ENCODE data around the gene TTC24. TPM values are rescaled to one million over a fixed set of nuclear protein-coding genes. Genes with fewer than 3 reads are reported as not detected.
"Not testable (repeated sequence)": the region's sequence is repeated elsewhere in the genome, so short reads cannot be mapped to it uniquely, and the experiment has no call there.

TTC24 gene
- total RNA-seq, 1 experiment from 2014 or later: not detected

GRCh38 chr1:156601122-156601830 lies 21.8 kb downstream of the TTC24 start, which contains the start of gene GPATCH4:
GPATCH4 (minus strand) TSS chr1:156601479.
- H3K36me3 Mint-ChIP-seq (ENCODE audit: insufficient read depth, unreplicated experiment): peaks cover 35% of the 10 kb centered on the region
- peaks cover 8% of the 10 kb centered on the region for H3K4me1 Mint-ChIP-seq (ENCODE audit: low read depth, unreplicated experiment)
- CTCF ChIA-PET: interaction anchor here (0.6 to 1.5 kb wide), 4 partner anchors 10 to 20 kb away, joined by 3 to 10 read pairs (median 3); partner anchors contain the start of gene NAXE
- peak within 1 kb of the TSS; percentile 80 for H3K4me3 Mint-ChIP-seq (ENCODE audit: low read depth, unreplicated experiment)
- no peaks in the 10 kb centered on the region for H3K27me3 Mint-ChIP-seq (ENCODE audit: unreplicated experiment)
- H3K27ac Mint-ChIP-seq (ENCODE audit: unreplicated experiment): peak within 1 kb of the TSS; percentile 84
- DNase-seq: peak; percentile 75
- no peak for TF ChIP-seq CTCF (IDR thresholded peaks at IDR 0.05; ENCODE audit: unreplicated experiment)
- BruUV-seq (replicated peaks): no TSS peak
- intact Hi-C loops (cut with micrococcal nuclease; ENCODE audit: unreplicated experiment): loop anchor here (2.0 kb wide), 1 partner anchor 144 kb away; no protein-coding TSS in a partner anchor
- H3K9me3 Mint-ChIP-seq (ENCODE audit: low read depth, unreplicated experiment): no peaks in the 10 kb centered on the region

GRCh38 chr1:156601892-156602291 lies 22.4 kb downstream of the TTC24 start:
- H3K4me1 Mint-ChIP-seq (ENCODE audit: low read depth, unreplicated experiment): peaks cover 8% of the 10 kb centered on the region
- H3K4me3 Mint-ChIP-seq (ENCODE audit: low read depth, unreplicated experiment): peak overlapping the region; percentile 80
- CTCF ChIA-PET: interaction anchor here (0.6 to 1.5 kb wide), 3 partner anchors 10 to 21 kb away, joined by 3 to 10 read pairs (median 3); partner anchors contain the start of gene NAXE
- intact Hi-C loops (cut with micrococcal nuclease; ENCODE audit: unreplicated experiment): loop anchor here (2.0 kb wide), 1 partner anchor 145 kb away; no protein-coding TSS in a partner anchor
- peak overlapping the region; percentile 84 for H3K27ac Mint-ChIP-seq (ENCODE audit: unreplicated experiment)
- peaks cover 30% of the 10 kb centered on the region for H3K36me3 Mint-ChIP-seq (ENCODE audit: insufficient read depth, unreplicated experiment)
- H3K27me3 Mint-ChIP-seq (ENCODE audit: unreplicated experiment): no peaks in the 10 kb centered on the region
- H3K9me3 Mint-ChIP-seq (ENCODE audit: low read depth, unreplicated experiment): no peaks in the 10 kb centered on the region
- no peak for DNase-seq
- no TSS peak for BruUV-seq (replicated peaks)
- no peak for TF ChIP-seq CTCF (IDR thresholded peaks at IDR 0.05; ENCODE audit: unreplicated experiment)

- H3K36me3 Mint-ChIP-seq (ENCODE audit: insufficient read depth, unreplicated experiment): peaks cover 27% of the 10 kb centered on the region
- CTCF ChIA-PET: interaction anchor here (1.5 kb wide), 1 partner anchor 21 kb away, joined by 3 read pairs; no protein-coding TSS in a partner anchor
- peak; percentile 40 for TF ChIP-seq CTCF (IDR thresholded peaks at IDR 0.05; ENCODE audit: unreplicated experiment)
- no peaks in the 10 kb centered on the region for H3K9me3 Mint-ChIP-seq (ENCODE audit: low read depth, unreplicated experiment)
- DNase-seq: no peak
- no TSS peak for BruUV-seq (replicated peaks)
- peak overlapping the region; percentile 80 for H3K4me3 Mint-ChIP-seq (ENCODE audit: low read depth, unreplicated experiment)
- peak overlapping the region; percentile 28 for H3K27ac Mint-ChIP-seq (ENCODE audit: unreplicated experiment)
- H3K4me1 Mint-ChIP-seq (ENCODE audit: low read depth, unreplicated experiment): peaks cover 8% of the 10 kb centered on the region
- no peaks in the 10 kb centered on the region for H3K27me3 Mint-ChIP-seq (ENCODE audit: unreplicated experiment)
- intact Hi-C loops (cut with micrococcal nuclease; ENCODE audit: unreplicated experiment): no loop called here
Observed at GRCh38 chr1:156602557-156602993, 23.1 kb downstream of the TTC24 start.

- H3K36me3 Mint-ChIP-seq (ENCODE audit: insufficient read depth, unreplicated experiment); BruUV-seq (replicated peaks); H3K27ac Mint-ChIP-seq (ENCODE audit: unreplicated experiment); intact Hi-C loops (cut with micrococcal nuclease; ENCODE audit: unreplicated experiment); H3K4me3 Mint-ChIP-seq (ENCODE audit: low read depth, unreplicated experiment); H3K27me3 Mint-ChIP-seq (ENCODE audit: unreplicated experiment); CTCF ChIA-PET; H3K9me3 Mint-ChIP-seq (ENCODE audit: low read depth, unreplicated experiment); DNase-seq: not testable (repeated sequence)
- peaks cover 20% of the 10 kb centered on the region for H3K4me1 Mint-ChIP-seq (ENCODE audit: low read depth, unreplicated experiment)
Observed at GRCh38 chr1:156607344-156607743, 27.8 kb downstream of the TTC24 start.

Measured in Calu3 (cell line).